Heart left ventricle (tissue), 16 donors: ENCODE results near the gene COL24A1. TPM values are rescaled to one million over a fixed set of nuclear protein-coding genes. Genes with fewer than 3 reads are reported as not detected.
A peak's percentile ranks its signal among the peaks of the same experiment; 100 is the strongest.

Source experiments
- ATAC-seq, 4 donors: fragments of 200-7000 bp; cut with Tn5 transposase; one replicate each; pipeline ENCODE4 v1.9.1; 2020 to 2022; ENCODE audit warnings: moderate library complexity in 4 of 4, mild to moderate bottlenecking in 3 of 4, moderate number of reproducible peaks in 1 of 4
- DNase-seq, 5 donors: peaks; one replicate each; pipeline ENCODE4 v3.0.0-alpha.2; 2020
- H3K27ac ChIP-seq, 12 donors: fragments of 200-600 bp; sonication (generic) in 4 of 12; one replicate each; pipeline versions ENCODE4 v1.5.0 to v1.8.0; 2016 to 2022; ENCODE audit warnings: mild to moderate bottlenecking in 2 of 12
- H3K27me3 ChIP-seq, 9 donors: fragments of 200-600 bp; sonication (generic) in 2 of 9; one replicate each; pipeline versions ENCODE4 v1.5.1 to v1.8.0; 2016 to 2022; ENCODE audit warnings: mild to moderate bottlenecking in 3 of 9
- H3K36me3 ChIP-seq, 9 donors: fragments of 200-600 bp; sonication (generic) in 2 of 9; one replicate each; pipeline versions ENCODE4 v1.5.0 to v1.8.0; 2018 to 2022; ENCODE audit warnings: mild to moderate bottlenecking in 2 of 9
- H3K4me1 ChIP-seq, 12 donors: fragments of 200-600 bp; sonication (generic) in 4 of 12; one replicate each; pipeline versions ENCODE4 v1.5.0 to v1.8.0; 2016 to 2022; ENCODE audit warnings: mild to moderate bottlenecking in 3 of 12
- H3K4me3 ChIP-seq, 12 donors: fragments of 200-600 bp; sonication (generic) in 4 of 12; one replicate each; pipeline versions ENCODE4 v1.5.0 to v1.8.0; 2017 to 2022; ENCODE audit warnings: mild to moderate bottlenecking in 9 of 12, moderate library complexity in 4 of 12
- H3K9me3 ChIP-seq, 12 donors: fragments of 200-600 bp; sonication (generic) in 4 of 12; one replicate each; pipeline versions ENCODE4 v1.5.0 to v1.8.0; 2016 to 2022; ENCODE audit warnings: mild to moderate bottlenecking in 1 of 12
- CTCF ChIP-seq, 12 donors: fragments of 200-600 bp; sonication (generic) in 4 of 12; IDR thresholded peaks; one replicate each; pipeline versions ENCODE4 v1.5.0 to v1.8.0; 2018 to 2022; ENCODE audit warnings: antibody characterized with exemption in 12 of 12, mild to moderate bottlenecking in 5 of 12
- POLR2A ChIP-seq, 2 donors: fragments of 450-650 bp; IDR thresholded peaks; one replicate each; pipeline ENCODE4 v1.6.1; 2017; ENCODE audit warnings: antibody characterized with exemption in 2 of 2, mild to moderate bottlenecking in 2 of 2, moderate library complexity in 2 of 2
- WGBS, 4 donors: extraction: QIAGEN DNeasy Blood & Tissue Kit in 2 of 4; methylation state at CpG; one replicate each; pipeline versions ENCODE4 v1.1.5 to v1.1.7; 2013 to 2018; 5-methylcytosine and 5-hydroxymethylcytosine counted together
- intact Hi-C, 10 donors: fragments of 100-400 bp; cut with DNase I; formaldehyde crosslinking; loops; one replicate each; pipeline versions ENCODE4 v1.11.1 to v1.14.2; 2022
- polyA plus RNA-seq, 2 donors: library from polyadenylated mRNA; stranded (reverse); fragments of 200-250 nt; gene quantifications; one replicate each; pipeline ENCODE4 v1.2.3, GENCODE V29; 2013
- total RNA-seq, 9 donors: library from RNA; depleted of rRNA in 2 of 9; stranded (reverse); fragments of >200 nt in 2 of 9; fragmentation: NEBNext Ultra II Directional in 3 of 9; extraction: Animal tissue kit (Norgen Biotek cat#: 25700) in 3 of 9; gene quantifications; one replicate each; pipeline versions ENCODE4 v1.1.0 to v1.2.4, GENCODE V29; 2016 to 2023
- donor health status: ischemic (EF 13 %, LVEDD 7.1; RV severe dilation, severe dysfunction).
- donor health status: healthy with polysubstance abuse.
- donor health status: DM: no; HTN: yes; CAD: no.
- donor health status: DM: no; HTN: no; CAD: no.
- donor health status: ischemic (EF 25% LVEDD 6.9; RV normal size, moderate dysfunction).
- donor health status: ischemic (EF 25% LVEDD 5.7; RV mildly dilated, moderate dysfunction).
- donor health status: healthy.
- donor health status: DM: yes; HTN: yes; CAD: no.
- donor health status: ischemic (EF 35%, LVEDD 5.7; RV mildly dilated, moderate dysfunction).
- donor health status: nonischemic (EF 11% LVEDD 7.7; RV severe dilation, severe dysfunction).
- donor health status: DM: yes; HTN: yes; CAD: no.
- donor health status: PGD.
- donor health status: ischemic (EF 29% LVEDD 5.4; RV normal size, mild dysfunction).
- donor health status: nonischemic (EF 23%, LVEDD 6.1; RV moderate dilation, normal function).

Gene COL24A1
- total and polyA plus RNA-seq, 11 donors = 0.07 to 2.8 (median 0.40) TPM

GRCh38 chr1:85911742-85912141 is 244.8 kb downstream of the COL24A1 start:
- no peak for ATAC-seq
- DNase-seq = no peak
- no peaks in the 10 kb centered on the region for H3K4me1 ChIP-seq
- no peak for TF ChIP-seq POLR2A (IDR thresholded peaks at IDR 0.05)
- no peak for TF ChIP-seq CTCF (IDR thresholded peaks at IDR 0.05)
- H3K36me3 ChIP-seq = no peaks in the 10 kb centered on the region
- H3K9me3 ChIP-seq = no peaks in the 10 kb centered on the region
- H3K4me3 ChIP-seq = no peak overlapping the region
- no peak overlapping the region for H3K27ac ChIP-seq
- intact Hi-C loops = no loop called here
- no peaks in the 10 kb centered on the region for H3K27me3 ChIP-seq
- 47 to 60% (median 52%) methylated on average over 3 of the region's 3 CpGs for WGBS, 4 donors

DNA sequence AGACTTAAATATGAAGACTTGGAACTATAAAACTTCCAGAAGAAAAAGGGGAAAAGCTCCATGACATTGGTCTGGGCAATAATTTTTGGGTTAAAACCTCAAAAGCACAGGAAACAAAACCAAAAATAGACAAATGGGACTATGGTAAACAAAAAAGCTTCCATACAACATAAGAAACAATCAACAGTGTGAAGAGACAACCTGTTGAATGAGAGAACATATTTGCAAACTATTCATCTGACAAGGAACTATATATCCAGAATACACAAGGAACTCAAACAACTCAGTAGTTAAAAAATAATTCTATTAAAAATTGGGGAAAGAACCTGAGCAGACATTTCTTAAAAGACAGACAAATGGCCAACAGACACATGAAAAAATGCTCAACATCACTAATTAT is 255.7 kb downstream of the COL24A1 start:
- TF ChIP-seq CTCF (IDR thresholded peaks at IDR 0.05) = no peak
- TF ChIP-seq POLR2A (IDR thresholded peaks at IDR 0.05) = no peak
- Histone ChIP-seq H3K27ac (no peak overlapping the region), H3K9me3 (peaks cover 0 to 11% (median 0%) of the 10 kb centered on the region in 12 donors), H3K4me3 (no peak overlapping the region), H3K4me1 (no peaks in the 10 kb centered on the region), H3K27me3 (no peaks in the 10 kb centered on the region), H3K36me3 (no peaks in the 10 kb centered on the region)
- intact Hi-C loops = no loop called here
- ATAC-seq = no peak
- DNase-seq = no peak

- Histone ChIP-seq H3K27ac (no peak overlapping the region), H3K36me3 (no peaks in the 10 kb centered on the region), H3K27me3 (no peaks in the 10 kb centered on the region), H3K9me3 (peaks cover 0 to 11% (median 0%) of the 10 kb centered on the region in 12 donors), H3K4me3 (no peak overlapping the region), H3K4me1 (no peaks in the 10 kb centered on the region)
- ATAC-seq (no peak), DNase-seq (no peak)
- WGBS, 4 donors = 71 to 84% (median 74%) methylated on average over 2 of the region's 2 CpGs
- no peak for TF ChIP-seq POLR2A (IDR thresholded peaks at IDR 0.05)
- TF ChIP-seq CTCF (IDR thresholded peaks at IDR 0.05) = no peak
- intact Hi-C loops = loop anchor here in 2 of 10 donors (10.0 kb wide), 1 partner anchor 116 kb away; no protein-coding TSS in a partner anchor
These were observed 257.7 kb downstream of the COL24A1 start for GRCh38 chr1:85898861-85899260.

DNA sequence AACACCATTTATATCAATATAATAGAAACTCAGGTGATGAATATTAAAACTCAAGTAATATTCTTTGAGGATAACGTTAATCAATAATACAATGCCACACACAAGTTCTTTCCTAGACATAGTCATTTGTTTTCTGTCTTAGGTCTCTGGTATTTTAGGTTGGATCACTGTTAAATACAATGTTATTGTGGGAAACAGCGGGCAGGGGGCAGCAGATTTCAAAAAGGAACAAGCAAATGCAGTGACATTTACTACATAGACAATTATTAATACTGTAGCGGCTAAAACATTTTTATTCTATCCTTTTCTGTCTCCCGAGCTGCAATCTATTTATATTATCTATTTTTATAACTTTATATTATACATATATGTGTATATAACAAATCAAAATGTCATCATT is 261.9 kb downstream of the COL24A1 start:
- Histone ChIP-seq H3K4me3 (no peak overlapping the region), H3K27ac (no peak overlapping the region), H3K9me3 (no peaks in the 10 kb centered on the region), H3K4me1 (no peaks in the 10 kb centered on the region), H3K36me3 (no peaks in the 10 kb centered on the region), H3K27me3 (no peaks in the 10 kb centered on the region)
- no peak for ATAC-seq
- intact Hi-C loops = loop anchor here in 2 of 10 donors (10.0 kb wide), 1 partner anchor 120 kb away; no protein-coding TSS in a partner anchor
- peak in 2 of 5 donors; percentile 20 for DNase-seq
- TF ChIP-seq POLR2A (IDR thresholded peaks at IDR 0.05) (no peak), CTCF (IDR thresholded peaks at IDR 0.05) (peak in 9 of 12 donors; percentile 6 to 55 (median 31))
- WGBS, 4 donors = 16 to 24% (median 19%) methylated on average over 4 of the region's 4 CpGs
